Stimulated activated CD8-positive, alpha-beta memory T cell treated with anti-CD3 and anti-CD28 coated beads, Interleukin-15, amount 100 ng/mL, for 1 hour (primary cell): ENCODE measurements around the gene LTA.

ENCODE experiments used
- DNase-seq: peaks from one replicate; pipeline ENCODE4 v3.0.0-alpha.2; 2020; ENCODE audit warnings: low read depth

The LTA gene, protein sequence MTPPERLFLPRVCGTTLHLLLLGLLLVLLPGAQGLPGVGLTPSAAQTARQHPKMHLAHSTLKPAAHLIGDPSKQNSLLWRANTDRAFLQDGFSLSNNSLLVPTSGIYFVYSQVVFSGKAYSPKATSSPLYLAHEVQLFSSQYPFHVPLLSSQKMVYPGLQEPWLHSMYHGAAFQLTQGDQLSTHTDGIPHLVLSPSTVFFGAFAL

DNA sequence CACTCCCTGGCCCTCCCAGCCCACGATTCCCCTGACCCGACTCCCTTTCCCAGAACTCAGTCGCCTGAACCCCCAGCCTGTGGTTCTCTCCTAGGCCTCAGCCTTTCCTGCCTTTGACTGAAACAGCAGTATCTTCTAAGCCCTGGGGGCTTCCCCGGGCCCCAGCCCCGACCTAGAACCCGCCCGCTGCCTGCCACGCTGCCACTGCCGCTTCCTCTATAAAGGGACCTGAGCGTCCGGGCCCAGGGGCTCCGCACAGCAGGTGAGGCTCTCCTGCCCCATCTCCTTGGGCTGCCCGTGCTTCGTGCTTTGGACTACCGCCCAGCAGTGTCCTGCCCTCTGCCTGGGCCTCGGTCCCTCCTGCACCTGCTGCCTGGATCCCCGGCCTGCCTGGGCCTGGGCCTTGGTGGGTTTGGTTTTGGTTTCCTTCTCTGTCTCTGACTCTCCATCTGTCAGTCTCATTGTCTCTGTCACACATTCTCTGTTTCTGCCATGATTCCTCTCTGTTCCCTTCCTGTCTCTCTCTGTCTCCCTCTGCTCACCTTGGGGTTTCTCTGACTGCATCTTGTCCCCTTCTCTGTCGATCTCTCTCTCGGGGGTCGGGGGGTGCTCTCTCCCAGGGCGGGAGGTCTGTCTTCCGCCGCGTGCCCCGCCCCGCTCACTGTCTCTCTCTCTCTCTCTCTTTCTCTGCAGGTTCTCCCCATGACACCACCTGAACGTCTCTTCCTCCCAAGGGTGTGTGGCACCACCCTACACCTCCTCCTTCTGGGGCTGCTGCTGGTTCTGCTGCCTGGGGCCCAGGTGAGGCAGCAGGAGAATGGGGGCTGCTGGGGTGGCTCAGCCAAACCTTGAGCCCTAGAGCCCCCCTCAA lies at the start of gene LTA:
Gene LTA, plus strand, starts transcription at position 249 of the 871 bp plus-strand sequence. Its CDS starts 454 bp downstream, at position 703.
- no peak for DNase-seq

DNA sequence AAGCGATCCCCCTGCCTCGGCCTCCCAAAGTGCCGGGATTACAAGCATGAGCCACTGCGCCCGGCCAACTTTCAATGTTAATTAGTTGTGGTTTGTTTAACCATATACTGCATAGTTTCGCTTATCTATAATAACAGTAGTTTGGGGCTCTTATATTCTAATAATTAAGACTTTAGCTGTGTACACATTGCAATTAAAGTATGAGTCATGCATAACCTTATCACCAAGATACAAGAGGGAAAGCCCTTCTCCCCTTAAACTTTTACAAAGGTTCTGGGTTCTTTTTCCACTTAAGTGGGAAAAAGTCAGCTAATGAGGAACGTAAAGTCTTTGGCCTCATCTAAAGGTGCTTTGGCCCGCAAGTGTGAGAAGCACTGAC lies 46.5 kb upstream of the LTA start:
- no peak for DNase-seq

DNA sequence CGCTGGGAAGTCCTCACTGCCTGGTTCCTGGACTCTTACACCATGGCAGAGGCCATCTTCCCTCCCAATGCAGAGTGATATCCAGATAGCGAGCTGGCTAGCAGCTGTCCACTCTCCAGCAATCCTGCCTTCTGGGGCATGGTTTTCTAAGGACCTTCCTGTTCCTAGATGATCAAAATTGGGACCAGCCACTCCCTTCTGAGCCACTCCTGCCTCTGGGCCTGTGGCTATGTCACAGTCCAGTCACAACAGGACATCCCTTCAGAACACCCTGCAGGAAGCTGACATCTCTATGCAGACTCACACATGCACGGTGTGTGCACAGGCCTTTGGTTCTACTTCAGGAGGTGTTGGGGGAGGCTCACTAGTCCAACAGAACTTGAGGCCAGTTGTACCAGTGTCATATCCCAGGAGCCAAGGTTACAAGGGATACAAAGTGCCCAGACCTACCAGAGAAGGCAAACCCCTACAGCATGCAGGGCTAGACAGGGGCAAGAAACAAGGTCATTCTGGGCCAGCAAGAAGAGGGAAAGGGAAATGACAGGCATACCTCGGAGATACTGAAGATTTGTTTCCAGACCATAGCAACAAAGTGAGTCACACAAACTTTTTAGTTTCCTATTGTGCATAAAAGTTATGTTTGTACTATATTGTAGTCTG lies 46.0 kb upstream of the LTA start:
- no peak for DNase-seq

DNA sequence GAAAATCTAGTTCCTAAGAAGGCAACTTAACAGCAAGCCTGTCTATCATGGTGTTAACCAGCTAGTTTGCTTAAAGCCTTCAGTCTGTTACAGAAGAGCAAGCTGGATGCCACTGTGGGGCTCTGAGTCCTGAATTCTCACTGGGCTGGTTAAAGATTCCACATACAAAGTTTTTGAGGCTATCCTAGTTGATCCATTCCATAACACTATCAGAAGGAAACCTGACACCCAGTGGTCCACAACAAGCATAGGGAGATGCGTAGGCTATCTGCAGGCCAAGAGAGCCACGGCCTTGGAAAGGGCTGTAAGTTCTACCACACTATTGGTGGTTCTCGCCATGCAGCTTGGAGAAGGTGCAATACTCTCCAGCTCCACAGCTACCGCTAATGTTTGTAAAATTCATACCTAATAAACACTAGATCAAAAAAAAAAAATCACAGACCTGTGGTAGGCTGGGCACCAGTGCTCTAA lies 43.7 kb upstream of the LTA start:
- DNase-seq, result no peak

DNA sequence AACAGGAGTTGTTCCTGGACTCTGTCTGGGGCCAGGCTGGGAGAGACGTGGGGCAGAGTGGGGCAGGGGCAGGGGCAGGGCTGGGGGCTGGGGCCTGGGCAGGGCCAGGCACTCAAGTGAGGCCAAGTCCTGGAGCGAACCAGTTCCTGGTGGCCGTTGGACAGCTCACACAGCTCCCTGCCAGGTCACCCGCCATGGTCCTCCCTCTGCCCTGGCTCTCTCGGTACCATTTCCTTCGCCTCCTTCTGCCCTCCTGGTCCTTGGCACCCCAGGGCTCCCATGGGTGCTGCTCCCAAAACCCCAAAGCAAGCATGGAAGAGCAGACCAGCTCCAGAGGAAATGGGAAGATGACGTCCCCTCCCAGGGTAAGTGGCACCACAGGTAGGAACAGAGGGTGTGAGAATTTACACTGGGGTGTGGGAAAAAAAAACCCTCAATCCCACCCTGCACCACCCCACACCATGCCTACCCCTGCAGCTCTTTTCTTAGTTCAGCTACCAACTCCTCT lies 43.2 kb upstream of the LTA start, which contains the start of gene MCCD1:
Gene MCCD1, plus strand, starts transcription at position 142 of the 508 bp plus-strand sequence. Its CDS starts 53 bp downstream, at position 195.
- DNase-seq, result no peak

DNA sequence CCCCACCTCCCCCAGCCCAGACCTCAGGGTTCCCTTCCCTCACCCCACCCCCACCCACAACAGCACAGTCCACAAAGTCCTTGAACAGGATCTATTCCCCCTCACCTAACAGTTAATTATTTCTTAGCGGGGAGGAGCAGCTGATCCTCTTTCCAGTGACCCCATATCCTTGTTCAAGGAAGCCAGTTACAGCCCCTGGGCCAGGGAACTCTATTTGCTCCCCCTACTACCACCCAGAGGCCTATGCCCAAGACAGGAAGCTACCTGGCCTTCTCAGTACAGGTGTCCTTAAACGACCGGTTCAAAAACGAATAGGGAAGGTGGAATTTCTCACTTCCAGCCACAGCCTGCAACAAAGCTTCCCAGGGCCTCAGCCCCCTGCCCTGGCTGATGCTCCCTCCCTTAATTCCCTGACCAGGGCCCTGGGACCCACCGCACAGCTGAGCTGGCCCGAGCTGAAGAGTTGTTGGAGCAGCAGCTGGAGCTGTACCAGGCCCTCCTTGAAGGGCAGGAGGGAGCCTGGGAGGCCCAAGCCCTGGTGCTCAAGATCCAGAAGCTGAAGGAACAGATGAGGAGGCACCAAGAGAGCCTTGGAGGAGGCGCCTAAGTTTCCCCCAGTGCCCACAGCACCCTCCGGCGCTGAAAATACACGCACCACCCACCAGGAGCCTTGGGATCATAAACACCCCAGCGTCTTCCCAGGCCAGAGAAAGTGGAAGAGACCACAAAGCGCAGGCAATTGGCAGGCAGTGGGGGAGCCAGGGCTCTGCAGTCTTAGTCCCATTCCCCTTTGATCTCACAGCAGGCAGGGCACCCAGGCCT lies 42.5 kb upstream of the LTA start:
- DNase-seq, result no peak

DNA sequence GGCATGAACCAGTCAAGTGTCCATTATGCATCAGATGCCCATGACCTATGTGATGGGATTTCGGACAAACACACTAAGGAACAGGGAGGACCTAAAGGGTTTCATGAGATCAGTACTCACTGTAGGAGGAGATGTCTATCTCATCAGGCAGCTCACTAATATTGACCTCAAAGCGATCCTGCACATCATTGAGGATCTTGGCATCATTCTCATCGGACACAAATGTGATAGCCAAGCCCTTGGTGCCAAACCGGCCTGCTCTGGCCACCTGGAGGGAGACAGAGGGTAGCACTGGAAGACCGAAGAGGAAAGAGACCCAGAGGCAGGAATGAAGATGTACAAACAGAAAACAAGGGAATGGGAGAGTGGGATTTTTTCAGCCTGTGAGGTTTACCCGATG lies 41.4 kb upstream of the LTA start:
- no peak for DNase-seq

DNA sequence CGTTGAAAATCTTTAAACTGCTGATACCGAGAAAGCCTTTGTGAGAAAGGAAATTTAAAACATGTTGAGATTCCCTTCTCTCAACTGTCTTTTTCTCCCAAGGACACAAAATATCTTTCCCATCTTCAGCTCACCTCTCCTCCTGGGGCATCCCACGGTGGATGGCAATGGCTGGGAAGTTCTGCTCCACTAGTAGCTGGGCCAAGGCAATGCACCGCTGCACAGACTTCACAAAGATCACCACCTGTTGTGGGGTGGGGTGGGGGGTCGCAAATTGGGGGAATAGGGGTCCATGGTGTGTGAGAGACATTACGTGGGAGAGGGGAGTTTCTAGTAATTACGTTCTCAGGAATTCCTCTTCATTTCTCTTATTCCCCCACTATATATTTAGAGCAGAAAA lies 40.9 kb upstream of the LTA start:
- no peak for DNase-seq

DNA sequence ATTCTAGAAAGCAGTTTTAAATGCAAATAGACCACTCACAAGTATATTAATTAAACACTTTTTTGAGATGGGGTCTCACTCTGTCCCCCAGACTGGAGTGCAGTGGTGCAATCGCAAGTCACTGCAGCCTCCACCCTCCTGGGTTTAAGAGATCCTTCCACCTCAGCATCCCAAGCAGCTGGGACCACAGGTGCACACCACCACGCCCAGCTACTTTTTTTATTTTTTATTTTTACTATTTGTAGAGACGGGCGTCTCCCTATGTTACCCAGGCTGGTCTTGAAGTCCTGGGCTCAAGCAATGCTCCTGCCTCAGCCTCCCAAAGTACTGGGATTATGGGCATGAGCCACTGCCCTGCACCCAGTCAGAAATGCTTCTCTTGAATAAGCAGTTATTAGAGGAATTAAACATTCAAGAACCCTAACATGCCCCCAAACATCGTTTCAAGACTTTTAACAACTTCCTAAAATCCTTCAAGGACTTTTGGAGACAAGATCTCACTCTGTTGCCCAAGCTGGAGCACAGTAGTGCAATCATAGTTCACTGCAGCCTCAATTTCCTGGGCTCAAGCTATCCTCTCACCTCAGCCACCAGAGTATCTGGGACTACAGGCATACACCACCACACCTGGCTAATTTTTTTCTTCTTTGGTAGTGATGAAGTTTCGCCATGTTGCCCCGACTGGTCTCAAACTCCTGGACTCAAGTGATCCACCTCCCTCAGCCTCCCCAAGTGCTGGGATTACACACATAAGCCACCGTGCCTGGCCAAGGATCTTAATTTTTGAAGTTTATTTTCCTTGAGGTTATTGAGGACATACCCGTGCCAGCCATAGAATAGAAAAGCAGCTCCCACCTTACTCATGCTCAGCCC lies 40.1 kb upstream of the LTA start:
- DNase-seq, result no peak

DNA sequence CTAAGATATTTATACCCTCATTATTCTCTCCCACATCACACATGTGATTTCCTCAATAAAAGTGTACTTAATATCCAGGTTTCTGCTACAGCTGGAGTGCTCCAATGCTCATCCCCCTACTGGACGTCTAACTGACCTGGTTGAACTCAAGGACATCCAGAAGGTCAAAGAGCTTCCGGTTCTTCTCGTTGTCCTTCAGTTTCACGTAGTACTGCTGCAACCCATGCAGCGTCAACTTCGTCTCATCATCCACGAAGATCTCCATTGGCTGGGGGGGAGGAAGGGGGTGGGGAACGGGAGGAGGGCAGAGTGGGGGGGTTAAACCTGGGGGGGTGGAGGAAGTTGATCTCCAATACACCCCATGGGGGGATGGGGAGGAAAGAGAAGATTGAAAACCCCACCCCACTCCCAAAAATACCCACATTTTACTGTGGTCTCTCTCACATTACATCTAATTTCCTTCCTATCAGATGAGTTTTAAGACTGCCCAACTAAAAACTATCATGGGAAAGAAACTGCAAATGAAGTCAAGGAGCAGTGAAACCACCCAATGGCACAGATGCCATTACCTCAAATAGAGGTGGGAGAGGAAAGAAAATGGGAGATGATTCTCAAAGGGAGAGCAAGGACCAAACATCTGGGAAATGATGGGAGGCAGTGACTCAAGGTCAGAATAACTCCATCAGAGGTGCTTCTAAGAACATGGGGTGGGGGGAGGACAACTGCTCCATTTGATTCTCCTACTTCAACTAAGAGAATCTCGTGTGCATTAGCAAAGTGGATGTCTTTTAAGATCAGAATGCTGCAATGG lies 39.2 kb upstream of the LTA start:
- DNase-seq, result no peak

DNA sequence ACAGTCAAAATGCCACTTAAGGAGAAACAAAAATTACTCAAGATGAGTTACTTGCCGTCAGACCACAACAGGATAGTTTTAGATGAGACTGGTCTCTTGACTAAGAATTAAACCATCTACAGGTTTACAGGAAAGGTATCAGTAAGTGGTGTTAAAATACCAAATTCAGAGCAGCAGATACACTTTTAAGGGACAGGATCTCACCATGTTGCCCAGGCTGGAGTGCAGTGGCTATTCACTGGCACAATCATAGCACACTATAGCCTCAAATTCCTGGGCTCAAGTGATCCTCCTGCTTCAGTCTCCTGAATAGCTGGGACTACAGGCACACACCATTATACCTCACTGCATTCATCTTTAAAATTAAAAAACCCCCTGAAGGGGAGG lies 38.6 kb upstream of the LTA start:
- DNase-seq, result no peak

DNA sequence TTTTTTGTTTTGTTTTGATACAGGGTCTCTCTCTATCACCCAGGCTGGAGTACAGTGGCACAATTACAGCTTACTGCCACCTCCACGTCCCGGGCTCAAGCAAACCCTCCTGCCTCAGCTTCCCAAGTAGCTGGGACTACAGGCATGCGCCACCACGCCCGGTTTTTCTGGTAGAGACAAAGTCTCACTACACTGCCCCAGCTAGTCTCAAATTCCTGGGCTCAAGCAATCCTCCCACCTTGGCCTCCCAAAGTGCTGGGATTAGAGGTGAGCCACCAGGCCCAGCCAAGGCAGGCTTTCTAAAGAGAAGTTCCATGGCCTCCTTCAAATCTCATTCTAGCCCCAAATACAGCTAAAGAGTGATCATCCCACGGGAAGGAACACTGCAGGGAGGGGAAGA lies 38.1 kb upstream of the LTA start:
- no peak for DNase-seq

DNA sequence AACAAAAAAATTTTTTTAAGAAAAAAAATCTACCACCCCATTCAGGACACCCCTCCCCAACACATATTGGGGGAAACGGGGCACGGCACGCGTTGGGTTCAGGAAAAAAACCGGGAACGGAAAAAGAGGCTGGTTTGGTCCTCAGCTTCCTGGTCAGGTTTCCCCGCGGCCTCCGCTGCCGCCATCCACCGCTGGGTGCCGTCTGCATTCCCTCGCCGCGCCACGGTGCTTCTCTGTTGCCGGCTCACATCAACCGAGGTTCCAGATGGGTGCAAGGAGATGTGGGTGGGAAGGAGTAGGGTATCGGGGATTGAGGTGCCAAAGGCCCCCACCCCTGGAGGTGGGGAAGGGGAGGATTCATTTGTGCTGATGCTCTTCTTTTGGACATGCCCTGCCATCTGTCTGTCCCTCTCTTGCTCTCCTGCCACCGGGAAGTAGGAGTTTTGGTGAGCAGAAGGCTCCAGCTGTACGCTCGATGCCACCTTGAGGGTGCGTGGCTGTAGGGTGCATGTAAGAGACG lies 37.5 kb upstream of the LTA start:
- DNase-seq, result no peak

DNA sequence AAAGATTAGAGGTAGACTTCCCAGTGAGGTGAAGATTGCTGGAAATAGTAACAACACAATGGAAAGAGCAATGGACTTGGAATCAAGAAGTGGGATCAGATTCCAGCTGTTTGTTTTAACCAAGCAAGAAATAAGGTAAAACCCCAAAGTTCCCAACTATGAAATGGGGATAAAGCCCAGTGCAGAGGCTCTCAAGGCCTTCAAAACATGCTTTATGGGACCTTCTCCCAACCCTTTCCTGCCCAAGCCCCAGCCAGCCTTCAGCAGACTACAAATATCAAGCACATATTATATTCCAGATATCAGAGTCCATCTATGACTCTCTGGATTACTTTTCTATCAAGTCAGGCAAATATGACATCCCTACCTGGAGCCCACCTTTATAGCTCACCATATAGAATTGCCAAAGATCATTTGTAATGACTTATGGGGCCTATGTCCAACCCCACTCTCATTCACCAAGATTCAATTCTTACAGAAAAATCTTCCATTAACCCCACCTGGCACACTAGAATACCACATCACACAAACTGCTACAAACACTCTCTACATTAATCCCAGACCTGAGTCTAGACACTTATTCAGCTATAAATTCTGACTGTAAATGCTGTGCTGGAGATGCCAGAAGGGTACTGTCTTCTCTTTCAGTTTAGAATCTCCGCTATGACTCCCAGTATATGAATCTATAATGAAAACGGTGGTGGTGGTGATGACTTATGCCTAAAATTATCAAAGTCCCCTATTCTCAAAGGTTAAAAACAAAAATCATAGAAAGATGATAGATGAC lies 36.4 kb upstream of the LTA start:
- DNase-seq, result no peak

DNA sequence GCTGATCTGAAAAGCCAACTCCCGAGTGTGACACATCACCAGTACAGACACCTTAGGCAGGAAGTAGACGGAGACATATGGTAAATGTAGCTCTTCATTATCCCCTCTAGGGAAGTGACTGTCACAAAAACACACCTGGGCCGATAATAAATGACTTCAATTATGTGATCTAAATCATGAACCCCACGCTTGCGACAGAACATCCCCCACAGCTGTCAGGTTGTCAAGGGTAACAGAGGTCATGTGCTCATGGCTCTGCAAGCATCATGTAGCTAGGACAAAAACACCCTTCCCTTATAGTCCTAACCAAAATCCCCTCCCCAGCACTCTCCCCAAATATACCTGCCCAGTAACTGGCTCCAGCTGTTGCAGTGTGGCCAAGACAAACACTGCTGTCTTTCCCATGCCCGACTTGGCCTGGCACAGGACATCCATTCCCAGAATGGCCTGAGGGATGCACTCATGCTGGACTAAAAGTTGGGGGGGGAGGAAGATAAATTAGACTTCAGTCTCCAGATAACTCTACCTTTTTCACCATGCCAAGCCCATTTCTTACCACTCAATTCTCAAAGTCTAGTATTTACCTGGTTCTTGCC lies 33.2 kb upstream of the LTA start:
- no peak for DNase-seq

DNA sequence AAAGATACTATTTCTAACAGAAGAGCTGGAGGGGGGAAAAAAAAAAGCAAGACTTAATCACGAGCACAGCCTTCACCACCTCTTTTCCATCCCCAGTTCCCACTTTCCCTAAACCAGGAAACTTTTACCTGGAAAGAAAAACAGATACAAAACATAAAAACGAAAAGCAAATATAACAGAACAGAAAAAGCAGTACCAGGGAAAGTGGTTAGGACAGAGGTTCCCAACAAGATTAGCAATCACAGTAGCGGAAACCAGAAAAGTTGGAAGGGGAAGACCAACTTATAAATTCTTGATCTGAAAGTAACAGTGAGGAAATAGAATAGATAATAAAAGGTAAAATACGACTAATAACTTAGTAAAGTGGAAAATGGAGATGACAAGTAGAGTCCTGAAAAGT lies 31.4 kb upstream of the LTA start:
- DNase-seq, result no peak

DNA sequence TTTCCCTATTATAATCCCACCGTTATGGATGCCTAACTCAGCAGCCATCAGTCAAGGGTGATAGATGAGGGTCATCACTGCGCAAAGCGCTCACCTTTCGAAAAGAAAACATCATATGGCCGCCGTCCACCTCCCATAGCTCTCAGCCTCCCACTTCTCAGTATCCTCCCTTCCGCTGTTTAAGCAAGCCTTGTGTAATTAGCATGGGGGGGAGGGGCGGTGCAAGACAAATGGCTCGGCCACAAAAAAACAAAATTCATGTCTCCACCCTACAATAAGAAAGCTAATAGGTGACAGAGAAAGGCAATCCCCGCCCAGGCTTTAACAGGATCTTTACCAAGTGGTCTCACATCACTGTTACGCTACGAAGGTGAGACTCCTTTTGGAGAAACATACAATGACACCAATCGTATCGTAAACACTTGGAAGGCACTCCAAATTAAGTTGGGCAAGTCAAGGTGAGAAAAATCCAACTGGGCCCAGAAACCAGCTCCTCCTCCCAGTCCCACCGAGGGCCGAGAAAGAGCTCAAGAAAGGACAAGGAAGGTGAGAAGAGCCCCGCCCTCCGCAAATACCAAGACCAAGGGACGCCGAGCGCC lies 30.9 kb upstream of the LTA start:
- peak; percentile 26 for DNase-seq
